ENCODE data around the gene SLC26A6. TPM values are rescaled to one million over a fixed set of nuclear protein-coding genes. Genes with fewer than 3 reads are reported as not detected.

Gene SLC26A6
- total and polyA plus RNA-seq, 2 donors (not counting 1 experiment from before 2014, with no cell fraction given), result 22.5 to 26.7 TPM

GRCh38 chr3:48600711-48601621 is 34.3 kb downstream of the SLC26A6 start:
- Histone ChIP-seq H4K20me1 (ENCODE audit: control insufficient read depth, insufficient read depth, low read length, poor library complexity, severe bottlenecking) (no peaks in the 10 kb centered on the region), H2AFZ (ENCODE audit: insufficient read depth, low read depth, low read length, poor library complexity, severe bottlenecking) (no peak overlapping the region), H3K4me2 (replicated peaks; ENCODE audit: low read depth, low read length, poor library complexity, severe bottlenecking) (no peak overlapping the region), H3K27me3 (replicated peaks in 1 of 4; ENCODE audit: control extremely low read depth in 1 of 4, control insufficient read depth in 3 of 4, insufficient read depth in 4 of 4, low read length in 3 of 4) (no peaks in the 10 kb centered on the region), H3K9ac (ENCODE audit: low read length) (no peak overlapping the region), H3K79me2 (ENCODE audit: control insufficient read depth, insufficient read depth, low read length) (no peaks in the 10 kb centered on the region), H3K9me3 (ENCODE audit: control extremely low read depth in 1 of 3, control insufficient read depth in 2 of 3, insufficient read depth in 1 of 3, low read length in 2 of 3) (no peaks in the 10 kb centered on the region), H3K4me1 (ENCODE audit: control insufficient read depth in 2 of 2, insufficient read depth in 2 of 2, low read length in 2 of 2) (no peaks in the 10 kb centered on the region), H3K27ac (ENCODE audit: low read length in 2 of 2) (no peak overlapping the region), H3K36me3 (replicated peaks in 1 of 2; ENCODE audit: control extremely low read depth in 1 of 2, control insufficient read depth in 1 of 2, extremely low read depth in 1 of 2, insufficient read depth in 2 of 2, low read length in 1 of 2) (peaks cover 0 to 79% of the 10 kb centered on the region in 2 experiments), H3K4me3 (ENCODE audit: control extremely low read depth in 1 of 5, extremely low read depth in 1 of 5, insufficient read depth in 1 of 5, low read depth in 2 of 5, low read length in 4 of 5) (no peak overlapping the region)
- no peak for TF ChIP-seq EZH2 (IDR thresholded peaks at IDR 0.05; ENCODE audit: borderline replicate concordance, insufficient read depth, low read depth, low read length, poor library complexity, severe bottlenecking)
- no peak for TF ChIP-seq CTCF (IDR thresholded peaks at IDR 0.05)
- intact Hi-C loops (cut with micrococcal nuclease), result no loop called here
- ATAC-seq (ENCODE audit: low read depth), result no peak
- DNase-seq, result no peak
- ChIA-PET CTCF (no interaction called here), POLR2A (no interaction called here)
- peaks cover 2% of the 10 kb centered on the region for H3K27me3 Mint-ChIP-seq
- H3K9me3 Mint-ChIP-seq (ENCODE audit: insufficient read depth), result no peaks in the 10 kb centered on the region
- H3K4me3 Mint-ChIP-seq, result no peak overlapping the region
- no peak overlapping the region for H3K27ac Mint-ChIP-seq
- peaks cover 2% of the 10 kb centered on the region for H3K4me1 Mint-ChIP-seq
- 96% methylated on average over 17 of the region's 19 CpGs for WGBS (ENCODE audit: insufficient coverage)

Measured in B cell (primary cell).